ENCODE measurements around the gene FNTB.

Gene FNTB

GRCh38 chr14:64953310-64953654, 33.4 kb upstream of the FNTB start:
- no peak for DNase-seq

- DNase-seq, result no peak
Measured at GRCh38 chr14:64953661-64954060, 33.0 kb upstream of the FNTB start.

DNA sequence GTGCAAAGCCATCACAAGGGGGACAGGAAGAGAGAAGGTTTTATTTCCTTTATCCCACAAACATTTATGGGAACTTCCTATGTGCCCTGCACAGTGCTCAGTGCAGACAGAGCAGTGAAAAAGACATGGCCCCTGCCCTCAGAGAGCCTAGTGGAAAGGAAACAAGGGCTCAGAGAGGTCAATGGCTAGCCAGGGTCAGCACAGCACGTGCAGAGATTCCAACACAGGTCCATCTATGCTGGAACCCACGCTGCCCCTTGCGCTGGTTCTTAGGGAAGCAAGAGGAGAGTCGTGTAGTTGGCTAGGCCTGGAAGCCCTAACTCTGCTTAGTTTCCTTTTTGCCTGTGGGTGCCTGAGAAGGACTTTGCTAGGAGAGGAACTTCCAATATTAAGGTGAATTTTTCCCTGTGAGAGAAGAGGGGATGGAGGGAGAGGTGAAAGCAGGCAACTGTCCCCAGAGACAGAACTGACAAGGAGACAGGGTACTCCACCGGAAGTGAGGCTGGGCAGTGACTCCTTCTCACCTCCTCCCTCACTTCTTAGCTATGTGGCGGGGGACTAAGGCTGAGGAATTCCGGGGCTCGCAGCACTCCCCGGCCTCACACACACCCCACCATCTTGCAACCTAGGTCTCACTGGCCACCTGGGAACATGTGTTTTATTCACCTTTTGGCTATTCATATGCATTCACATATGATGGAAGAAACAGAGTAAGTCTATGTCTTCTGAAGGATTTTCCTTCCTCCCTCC, 32.0 kb upstream of the FNTB start:
- DNase-seq, result no peak

DNA sequence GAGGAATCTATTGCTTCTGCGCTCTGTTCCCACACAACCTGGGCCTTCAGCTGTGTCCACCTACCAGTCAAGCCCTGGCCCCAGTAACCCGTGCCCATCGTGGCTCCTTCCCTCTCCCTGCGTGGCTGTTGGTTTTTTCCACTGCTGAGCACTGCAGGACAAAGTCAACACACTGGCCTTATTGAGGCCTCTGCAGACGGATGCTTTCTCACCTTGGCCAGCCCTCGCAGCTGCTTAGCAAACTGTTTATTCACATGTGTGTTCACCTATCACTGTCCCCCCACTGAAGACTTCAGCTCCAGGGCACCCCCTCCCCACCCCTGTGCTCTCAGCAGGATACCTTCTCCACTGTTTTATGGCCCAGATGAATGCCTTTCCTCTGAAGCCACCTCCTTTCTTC, 31.4 kb upstream of the FNTB start:
- no peak for DNase-seq

GRCh38 chr14:64956697-64957406, 29.8 kb upstream of the FNTB start:
- DNase-seq, result no peak

DNA sequence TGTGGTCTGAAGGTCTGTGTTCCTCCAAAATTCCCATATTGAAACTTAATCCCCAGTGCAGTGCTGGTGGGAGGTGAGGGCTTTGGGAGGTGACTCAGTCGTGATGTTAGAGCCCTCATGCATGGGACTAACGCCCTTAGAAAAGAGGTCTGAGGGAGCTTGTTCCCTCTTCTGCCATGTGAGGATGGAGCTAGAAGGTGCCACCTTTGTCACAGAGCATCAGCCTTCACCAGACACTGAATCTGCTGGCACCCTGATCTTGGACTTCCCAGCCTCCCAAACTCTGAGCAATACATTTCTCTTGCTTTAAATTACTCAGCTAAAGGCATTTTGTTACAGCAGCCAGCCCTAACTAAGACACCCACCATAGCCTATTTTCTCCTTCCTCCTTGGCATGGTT, 28.5 kb upstream of the FNTB start:
- no peak for DNase-seq

GRCh38 chr14:64958743-64959142, 28.0 kb upstream of the FNTB start:
- DNase-seq, result no peak

GRCh38 chr14:64960762-64961276, 25.9 kb upstream of the FNTB start:
- no peak for DNase-seq

DNA sequence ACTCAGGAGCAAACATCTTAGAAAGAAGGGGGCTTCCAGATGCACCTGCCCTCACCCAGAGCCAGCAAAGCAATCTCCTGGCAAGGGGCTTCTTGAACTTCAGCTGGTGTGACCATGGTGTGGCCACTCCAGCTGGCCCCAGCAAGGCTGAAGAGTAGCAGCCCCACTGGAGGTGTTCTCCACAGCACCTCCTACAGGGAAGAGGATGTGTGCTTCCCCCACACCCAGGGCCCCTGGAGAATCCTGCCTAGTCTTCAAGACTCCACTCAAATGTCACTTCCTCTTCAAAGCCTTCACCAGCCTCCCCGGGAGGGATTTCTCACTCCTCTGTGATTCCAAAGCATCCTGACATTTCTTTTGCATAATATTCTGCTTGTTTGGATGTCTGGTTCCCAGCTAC, 23.1 kb upstream of the FNTB start:
- DNase-seq, result no peak

GRCh38 chr14:64965356-64966000, 21.2 kb upstream of the FNTB start:
- no peak for DNase-seq

GRCh38 chr14:64966976-64967375, 19.7 kb upstream of the FNTB start:
- no peak for DNase-seq

GRCh38 chr14:64968167-64968566, 18.5 kb upstream of the FNTB start:
- DNase-seq, result no peak

DNA sequence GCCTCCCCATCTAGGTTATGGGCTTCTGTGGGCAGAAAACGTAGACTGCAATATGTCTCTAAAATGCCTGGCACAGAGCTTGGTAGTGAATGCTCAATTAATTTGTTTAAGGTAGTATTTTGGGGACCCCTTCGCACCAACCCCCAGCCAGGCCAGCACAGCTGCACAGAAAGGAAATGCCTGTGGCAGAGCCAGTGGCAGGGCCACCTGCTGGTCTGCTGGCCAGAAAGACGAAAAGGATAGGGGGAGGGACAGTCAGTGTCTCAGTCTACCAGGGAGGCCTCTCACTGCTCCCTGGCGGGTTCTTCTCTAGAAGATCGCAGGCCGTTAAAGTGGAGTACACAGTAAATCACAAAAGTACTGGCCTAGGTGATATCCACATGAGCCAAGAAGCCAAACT, 18.0 kb upstream of the FNTB start:
- no peak for DNase-seq

DNA sequence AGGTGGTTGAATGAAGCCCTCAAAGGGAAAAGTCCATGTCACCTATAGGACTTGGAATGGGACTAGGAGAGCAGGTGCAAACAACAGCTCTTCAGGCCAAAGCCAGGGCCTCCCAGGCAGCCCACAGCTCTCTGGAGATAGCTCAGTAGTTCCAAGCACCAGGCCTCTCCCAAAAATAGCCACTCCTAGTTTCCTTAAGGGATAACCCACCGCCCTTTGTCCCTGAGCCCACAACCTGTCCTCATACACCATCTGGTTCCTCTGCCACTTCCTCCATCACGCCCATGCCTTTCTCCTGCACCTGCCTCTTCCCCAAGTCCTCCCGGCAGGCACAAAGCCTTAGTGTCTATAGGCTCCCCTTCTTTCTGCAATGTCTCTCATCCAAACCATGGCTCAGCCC, 16.7 kb upstream of the FNTB start:
- DNase-seq, result no peak

DNA sequence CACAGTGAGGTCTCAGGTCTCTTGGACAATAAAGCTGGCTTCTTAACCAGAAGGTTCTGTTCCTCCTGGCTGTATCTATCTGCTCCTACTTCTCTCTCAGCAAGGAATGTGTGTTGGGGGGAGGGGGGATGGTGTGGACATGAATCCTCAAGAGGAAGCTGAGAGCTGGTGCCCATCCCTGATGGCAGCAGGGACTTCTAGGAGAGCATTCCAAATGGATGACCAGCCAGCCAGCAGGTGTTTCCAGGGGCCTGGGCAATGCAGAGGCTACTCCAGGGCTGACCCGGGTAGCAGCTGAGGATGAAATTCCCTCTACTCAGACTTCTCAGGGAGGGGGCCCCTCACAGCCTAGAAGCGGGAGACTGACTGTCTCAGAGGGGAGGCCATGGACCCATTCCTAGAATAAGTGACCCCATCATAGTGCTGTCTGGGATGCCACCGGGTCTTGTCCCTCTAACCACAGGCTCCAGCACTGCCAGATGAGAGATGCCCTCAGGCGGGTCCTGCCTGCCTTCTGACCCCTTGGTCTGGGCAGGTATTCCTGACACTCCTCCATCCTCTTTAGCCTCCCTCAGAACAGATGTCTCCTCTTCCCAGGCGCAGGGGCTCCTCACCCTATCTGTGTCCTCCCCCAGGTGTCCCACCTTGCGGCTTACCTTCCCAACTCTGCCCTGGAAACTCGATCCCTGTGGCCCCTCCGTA, 15.8 kb upstream of the FNTB start:
- DNase-seq, result no peak

- DNase-seq, result no peak
Measured at GRCh38 chr14:64971491-64971942, 15.2 kb upstream of the FNTB start.

- DNase-seq, result peak; percentile 52
Measured at GRCh38 chr14:64971943-64972791, 14.5 kb upstream of the FNTB start, which contains the start of gene RAB15. Gene RAB15, minus strand, starts transcription at chr14:64972336. Its CDS starts 260 bp downstream, at chr14:64972076.

GRCh38 chr14:64973026-64973442, 13.7 kb upstream of the FNTB start:
- DNase-seq, result no peak

DNA sequence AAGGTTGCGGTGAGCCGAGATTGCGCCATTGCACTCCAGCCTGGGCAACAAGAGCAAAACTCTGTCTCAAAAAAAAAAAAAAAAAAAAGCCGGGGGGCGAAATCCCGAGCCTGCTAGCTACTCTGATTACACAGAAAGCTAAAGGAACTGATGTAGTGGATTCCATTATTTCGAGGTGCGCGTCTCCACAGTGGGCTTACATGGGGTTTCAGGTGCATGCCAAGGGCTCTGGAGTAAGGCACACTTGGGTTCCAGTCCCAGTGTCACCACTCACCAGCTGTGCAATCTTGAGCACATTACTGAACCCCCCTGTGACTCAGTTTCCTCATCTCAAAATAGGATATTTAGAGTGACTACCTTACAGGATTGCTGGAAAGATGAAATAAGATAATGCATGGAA, 12.9 kb upstream of the FNTB start:
- DNase-seq, result no peak

- no peak for DNase-seq
Measured at GRCh38 chr14:64974563-64974962, 12.1 kb upstream of the FNTB start.

DNA sequence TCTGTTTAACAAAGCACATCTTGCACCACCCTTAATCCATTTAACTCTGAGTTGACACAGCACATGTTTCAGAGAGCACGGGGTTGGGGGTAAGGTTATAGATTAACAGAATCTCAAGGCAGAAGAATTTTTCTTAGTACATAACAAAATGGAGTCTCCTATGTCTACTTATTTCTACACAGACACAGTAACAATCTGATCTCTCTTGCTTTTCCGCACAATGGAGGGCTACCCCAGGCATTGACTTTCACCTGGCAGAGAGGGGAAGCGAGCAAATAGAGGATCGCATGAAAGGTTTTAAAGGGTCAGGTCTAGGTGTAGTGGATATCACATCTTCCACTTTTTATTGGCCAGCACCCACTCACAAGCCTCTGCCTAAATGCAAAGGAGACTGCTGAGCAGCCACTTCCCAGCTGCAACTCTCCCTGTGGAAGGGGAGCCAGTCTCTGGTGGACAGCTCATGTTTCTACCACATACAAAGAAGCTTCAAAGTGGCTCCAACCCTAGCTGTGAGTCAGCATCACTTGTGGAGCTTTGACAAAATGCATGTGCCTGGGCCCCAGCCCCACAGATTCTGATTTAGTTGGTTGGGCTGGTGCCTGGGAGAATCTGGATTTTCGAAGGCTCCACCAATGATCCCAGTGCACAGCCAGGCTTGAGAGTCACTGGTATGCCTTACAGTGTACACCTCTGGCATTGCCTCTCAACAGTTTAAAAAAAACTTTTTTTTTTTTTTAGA, 7.2 kb upstream of the FNTB start:
- DNase-seq, result no peak

Data from CD4-positive, alpha-beta T cell treated with Interleukin-12 subunit alpha and Interleukin-12 subunit beta, for 1 hour (primary cell).